H1 (cell line): ENCODE results near the gene SLC7A9. TPM values are rescaled to one million over a fixed set of nuclear protein-coding genes. Genes with fewer than 3 reads are reported as not detected.

Source experiments
- CBX8 ChIP-seq: fragments of 300-800, 300-1000 bp; sonication (generic); IDR thresholded peaks from 2 replicates; pipeline ENCODE4 v1.7.1; 2016; ENCODE audit warnings: low read depth, low read length, borderline replicate concordance
- GTF2F1 ChIP-seq: IDR thresholded peaks from 2 replicates; pipeline ENCODE4 v1.6.1; 2012; ENCODE audit warnings: low read depth, low read length, improper control_type of control experiment, borderline replicate concordance
- NANOG ChIP-seq: IDR thresholded peaks from 2 replicates; pipeline ENCODE4 v1.6.1; 2011; ENCODE audit warnings: low read length, low read depth, mild to moderate bottlenecking, inconsistent platforms; ENCODE audit not compliant: insufficient read depth, poor library complexity, severe bottlenecking
- RXRA ChIP-seq: IDR thresholded peaks from 2 replicates; pipeline ENCODE4 v1.6.1; 2011; ENCODE audit warnings: low read depth, mild to moderate bottlenecking, low read length, moderate library complexity; ENCODE audit not compliant: insufficient read depth
- SIRT6 ChIP-seq: IDR thresholded peaks from one replicate; pipeline ENCODE4 v1.7.1; 2012; ENCODE audit warnings: low read length, inconsistent platforms
- polyA plus RNA-seq, 7 experiments: library from polyadenylated mRNA; depleted of rRNA in 3 of 7; stranded (reverse) in 5 of 7; unstranded in 2 of 7; fragments of >200 nt in 5 of 7; fragments of 200-250 nt in 2 of 7; gene quantifications; 1 replicate in 5 of 7; 2 replicates in 1 of 7; 4 replicates in 1 of 7; pipeline versions ENCODE4 v1.2.1 to v1.2.3, GENCODE V29; 2011 to 2013; ENCODE audit warnings: missing spikeins in 2 of 7, mixed read lengths in 2 of 7
- total RNA-seq: library from RNA; stranded (reverse); fragmentation: NEBNext Ultra II Directional; extraction: Animal tissue kit (Norgen Biotek cat#: 25700); gene quantifications from 2 replicates; pipeline ENCODE4 v1.2.1, GENCODE V29; 2021
- TF ChIP-seq, protein P1 (sequence below): IDR thresholded peaks from 2 replicates; pipeline ENCODE4 v1.6.1; 2011; ENCODE audit warnings: low read depth, mild to moderate bottlenecking, low read length; ENCODE audit not compliant: insufficient read depth

Gene SLC7A9
- total and polyA plus RNA-seq, 2 of the 8 experiments (the other 6 are each of a cell fraction or from before 2014, with no cell fraction given): 0.15 TPM; not detected in 1

DNA sequence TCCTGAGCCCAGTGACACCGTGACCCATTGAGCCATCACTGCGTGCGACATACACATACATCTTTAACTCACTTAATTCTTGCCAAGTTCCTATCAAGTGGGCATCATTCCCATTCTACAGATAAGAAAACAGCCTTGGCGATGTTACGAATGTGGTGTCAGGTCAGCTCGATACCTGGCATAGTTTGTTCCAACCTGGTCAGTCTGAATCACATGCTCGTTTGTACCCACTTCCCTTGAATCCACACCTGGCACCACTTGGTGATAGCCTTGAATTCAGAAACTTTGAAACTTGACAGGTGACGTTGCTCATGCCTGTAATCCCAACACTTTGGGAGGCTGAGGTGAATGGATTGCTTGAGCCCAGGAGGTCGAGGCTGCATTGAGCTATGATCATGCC lies 59.1 kb downstream of the SLC7A9 start (continued):
- TF ChIP-seq RXRA: no peak
- TF ChIP-seq SIRT6: no peak
- no peak for TF ChIP-seq CBX8
- TF ChIP-seq NANOG: no peak
- TF ChIP-seq GTF2F1: no peak
- TF ChIP-seq, protein P1, sequence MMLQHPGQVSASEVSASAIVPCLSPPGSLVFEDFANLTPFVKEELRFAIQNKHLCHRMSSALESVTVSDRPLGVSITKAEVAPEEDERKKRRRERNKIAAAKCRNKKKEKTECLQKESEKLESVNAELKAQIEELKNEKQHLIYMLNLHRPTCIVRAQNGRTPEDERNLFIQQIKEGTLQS: no peak
